Astrocyte (in vitro differentiated cells and primary cell): Measurements from ENCODE around the gene EYS. TPM values are rescaled to one million over a fixed set of nuclear protein-coding genes. Genes with fewer than 3 reads are reported as not detected.

ENCODE experiments used
- DNase-seq: peaks from one replicate; pipeline ENCODE4 v3.0.0-alpha.2; 2010; ENCODE audit warnings: low read depth
- FAIRE-seq: peaks from 2 replicates; lab custom pipeline; 2011; peaks lifted over from hg19 to GRCh38; lab: Jason Lieb, UNC
- H2AFZ ChIP-seq: 2 replicates; pipeline ENCODE4 v1.6.0; 2012; ENCODE audit warnings: low read depth, low read length, inconsistent platforms
- H3K27ac ChIP-seq: 2 replicates; pipeline ENCODE4 v1.5.1; 2011; ENCODE audit warnings: low read depth, low read length, inconsistent platforms
- H3K27me3 ChIP-seq: 2 replicates; pipeline ENCODE4 v1.6.0; 2011; ENCODE audit warnings: low read length, inconsistent platforms; ENCODE audit not compliant: insufficient read depth
- H3K36me3 ChIP-seq: 2 replicates; pipeline ENCODE4 v1.5.1; 2011; ENCODE audit warnings: low read length, inconsistent platforms; ENCODE audit not compliant: insufficient read depth
- H3K4me1 ChIP-seq: 2 replicates; pipeline ENCODE4 v1.5.1; 2011; ENCODE audit warnings: low read length, inconsistent platforms; ENCODE audit not compliant: insufficient read depth
- H3K4me2 ChIP-seq: 2 replicates; pipeline ENCODE4 v1.6.0; 2012; ENCODE audit warnings: low read length, inconsistent platforms
- H3K4me3 ChIP-seq: 2 replicates; pipeline ENCODE4 v1.5.1; 2011; ENCODE audit warnings: low read depth, mild to moderate bottlenecking, low read length, inconsistent platforms; ENCODE audit not compliant: insufficient read depth
- H3K79me2 ChIP-seq: 2 replicates; pipeline ENCODE4 v1.6.0; 2012; ENCODE audit warnings: mild to moderate bottlenecking, low read length, inconsistent platforms; ENCODE audit not compliant: insufficient read depth
- H3K9ac ChIP-seq: 2 replicates; pipeline ENCODE4 v1.6.0; 2012; ENCODE audit warnings: mild to moderate bottlenecking, low read length, inconsistent platforms
- H3K9me3 ChIP-seq: 2 replicates; pipeline ENCODE4 v1.5.1; 2012; ENCODE audit warnings: low read depth, mild to moderate bottlenecking, low read length, inconsistent platforms; ENCODE audit not compliant: insufficient read depth
- H4K20me1 ChIP-seq: 2 replicates; pipeline ENCODE4 v1.6.0; 2012; ENCODE audit warnings: low read length, inconsistent platforms; ENCODE audit not compliant: insufficient read depth
- H3K27ac Mint-ChIP-seq: one replicate; pipeline ENCODE4 v1.8.0; 2021; ENCODE audit warnings: mild to moderate bottlenecking, mixed read lengths; ENCODE audit not compliant: unreplicated experiment
- H3K27me3 Mint-ChIP-seq: one replicate; pipeline ENCODE4 v1.8.0; 2021; ENCODE audit warnings: low read depth, mixed read lengths; ENCODE audit not compliant: unreplicated experiment
- H3K36me3 Mint-ChIP-seq: one replicate; pipeline ENCODE4 v1.8.0; 2021; ENCODE audit warnings: low read depth, mixed read lengths; ENCODE audit not compliant: unreplicated experiment
- H3K4me1 Mint-ChIP-seq: one replicate; pipeline ENCODE4 v1.8.0; 2021; ENCODE audit warnings: low read depth, mixed read lengths; ENCODE audit not compliant: unreplicated experiment
- H3K4me3 Mint-ChIP-seq: one replicate; pipeline ENCODE4 v1.8.0; 2021; ENCODE audit warnings: mild to moderate bottlenecking, moderate library complexity, mixed read lengths; ENCODE audit not compliant: unreplicated experiment
- H3K9me3 Mint-ChIP-seq: one replicate; pipeline ENCODE4 v1.8.0; 2021; ENCODE audit warnings: mild to moderate bottlenecking, mixed read lengths; ENCODE audit not compliant: unreplicated experiment
- EZH2 ChIP-seq: IDR thresholded peaks from 2 replicates; pipeline ENCODE4 v1.6.1; 2012; ENCODE audit warnings: mild to moderate bottlenecking, low read length, inconsistent platforms; ENCODE audit not compliant: insufficient read depth
- total RNA-seq: library from RNA; stranded (reverse); gene quantifications from 2 replicates; pipeline ENCODE4 v1.2.1, GENCODE V29; 2021
- TF ChIP-seq, protein P1 (sequence below): IDR thresholded peaks from 2 replicates; pipeline ENCODE4 v1.5.1; 2011; ENCODE audit warnings: low read depth, mild to moderate bottlenecking, inconsistent platforms, low read length, moderate library complexity; ENCODE audit not compliant: insufficient read depth

The EYS gene
- total RNA-seq, 1 donor from 2014 or later: 0.16 TPM

- Mint-ChIP-seq H3K27ac (no peak overlapping the region), H3K4me3 (no peak overlapping the region), H3K4me1 (peaks cover 4% of the 10 kb centered on the region), H3K27me3 (no peaks in the 10 kb centered on the region), H3K9me3 (no peaks in the 10 kb centered on the region), H3K36me3 (no peaks in the 10 kb centered on the region)
- DNase-seq (no peak), FAIRE-seq (no peak)
- no peak overlapping the region for H3K9ac ChIP-seq
- no peak overlapping the region for H3K27ac ChIP-seq
- H3K4me3 ChIP-seq: no peak overlapping the region
- H3K36me3 ChIP-seq: no peaks in the 10 kb centered on the region
- no peaks in the 10 kb centered on the region for H3K4me1 ChIP-seq
- TF ChIP-seq EZH2: no peak
- TF ChIP-seq, protein P1, sequence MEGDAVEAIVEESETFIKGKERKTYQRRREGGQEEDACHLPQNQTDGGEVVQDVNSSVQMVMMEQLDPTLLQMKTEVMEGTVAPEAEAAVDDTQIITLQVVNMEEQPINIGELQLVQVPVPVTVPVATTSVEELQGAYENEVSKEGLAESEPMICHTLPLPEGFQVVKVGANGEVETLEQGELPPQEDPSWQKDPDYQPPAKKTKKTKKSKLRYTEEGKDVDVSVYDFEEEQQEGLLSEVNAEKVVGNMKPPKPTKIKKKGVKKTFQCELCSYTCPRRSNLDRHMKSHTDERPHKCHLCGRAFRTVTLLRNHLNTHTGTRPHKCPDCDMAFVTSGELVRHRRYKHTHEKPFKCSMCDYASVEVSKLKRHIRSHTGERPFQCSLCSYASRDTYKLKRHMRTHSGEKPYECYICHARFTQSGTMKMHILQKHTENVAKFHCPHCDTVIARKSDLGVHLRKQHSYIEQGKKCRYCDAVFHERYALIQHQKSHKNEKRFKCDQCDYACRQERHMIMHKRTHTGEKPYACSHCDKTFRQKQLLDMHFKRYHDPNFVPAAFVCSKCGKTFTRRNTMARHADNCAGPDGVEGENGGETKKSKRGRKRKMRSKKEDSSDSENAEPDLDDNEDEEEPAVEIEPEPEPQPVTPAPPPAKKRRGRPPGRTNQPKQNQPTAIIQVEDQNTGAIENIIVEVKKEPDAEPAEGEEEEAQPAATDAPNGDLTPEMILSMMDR: no peak
- H3K9me3 ChIP-seq: no peaks in the 10 kb centered on the region
- no peaks in the 10 kb centered on the region for H3K27me3 ChIP-seq
- no peak overlapping the region for H3K4me2 ChIP-seq
- no peaks in the 10 kb centered on the region for H3K79me2 ChIP-seq
- no peaks in the 10 kb centered on the region for H4K20me1 ChIP-seq
- no peak overlapping the region for H2AFZ ChIP-seq
These were observed 1660.2 kb downstream of the EYS start for GRCh38 chr6:64046746-64047208.

GRCh38 chr6:64041373-64041772, 1665.7 kb downstream of the EYS start:
- Mint-ChIP-seq H3K4me3 (no peak overlapping the region), H3K4me1 (peaks cover 3% of the 10 kb centered on the region), H3K27ac (no peak overlapping the region), H3K27me3 (no peaks in the 10 kb centered on the region), H3K9me3 (no peaks in the 10 kb centered on the region), H3K36me3 (no peaks in the 10 kb centered on the region)
- TF ChIP-seq, protein P1: no peak
- no peak for TF ChIP-seq EZH2
- Histone ChIP-seq H3K4me2 (no peak overlapping the region), H4K20me1 (no peaks in the 10 kb centered on the region), H3K4me3 (no peak overlapping the region), H3K79me2 (no peaks in the 10 kb centered on the region), H3K27me3 (no peaks in the 10 kb centered on the region), H3K9ac (no peak overlapping the region), H3K27ac (no peak overlapping the region), H2AFZ (no peak overlapping the region), H3K4me1 (no peaks in the 10 kb centered on the region), H3K36me3 (no peaks in the 10 kb centered on the region), H3K9me3 (no peaks in the 10 kb centered on the region)
- FAIRE-seq: no peak
- no peak for DNase-seq

DNA sequence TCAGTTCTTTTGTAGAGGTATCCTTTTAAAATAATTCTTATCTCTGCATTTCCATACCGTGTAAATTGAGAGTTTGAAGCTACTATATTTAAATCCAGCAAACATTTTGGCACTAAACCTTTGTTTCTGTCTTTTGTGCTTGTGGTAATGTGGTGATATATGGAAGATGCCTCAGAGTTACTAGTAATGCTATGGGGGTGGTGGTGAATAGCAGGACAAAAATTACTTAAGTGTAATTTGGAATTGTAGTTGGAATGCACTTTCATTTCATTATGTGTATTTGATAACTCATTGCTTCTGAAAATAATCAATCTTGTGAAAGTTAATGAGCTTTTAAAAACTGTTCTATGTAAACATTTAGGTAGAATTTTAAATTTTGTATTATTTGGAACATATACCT, 1666.9 kb downstream of the EYS start:
- Histone ChIP-seq H3K4me3 (no peak overlapping the region), H3K27me3 (no peaks in the 10 kb centered on the region), H3K27ac (no peak overlapping the region), H3K79me2 (no peaks in the 10 kb centered on the region), H4K20me1 (no peaks in the 10 kb centered on the region), H3K4me1 (no peaks in the 10 kb centered on the region), H3K9me3 (no peaks in the 10 kb centered on the region), H3K4me2 (no peak overlapping the region), H2AFZ (no peak overlapping the region), H3K9ac (no peak overlapping the region), H3K36me3 (no peaks in the 10 kb centered on the region)
- no peak overlapping the region for H3K4me3 Mint-ChIP-seq
- no peaks in the 10 kb centered on the region for H3K9me3 Mint-ChIP-seq
- no peak for DNase-seq
- no peaks in the 10 kb centered on the region for H3K27me3 Mint-ChIP-seq
- no peaks in the 10 kb centered on the region for H3K36me3 Mint-ChIP-seq
- H3K4me1 Mint-ChIP-seq: peaks cover 6% of the 10 kb centered on the region
- TF ChIP-seq EZH2: no peak
- TF ChIP-seq, protein P1: no peak
- no peak overlapping the region for H3K27ac Mint-ChIP-seq
- no peak for FAIRE-seq
